ENCODE results near the gene REST. TPM values are rescaled to one million over a fixed set of nuclear protein-coding genes. Genes with fewer than 3 reads are reported as not detected.

The REST gene
- total RNA-seq, 2 experiments from 2014 or later, result 56.8 to 57.6 TPM

DNA sequence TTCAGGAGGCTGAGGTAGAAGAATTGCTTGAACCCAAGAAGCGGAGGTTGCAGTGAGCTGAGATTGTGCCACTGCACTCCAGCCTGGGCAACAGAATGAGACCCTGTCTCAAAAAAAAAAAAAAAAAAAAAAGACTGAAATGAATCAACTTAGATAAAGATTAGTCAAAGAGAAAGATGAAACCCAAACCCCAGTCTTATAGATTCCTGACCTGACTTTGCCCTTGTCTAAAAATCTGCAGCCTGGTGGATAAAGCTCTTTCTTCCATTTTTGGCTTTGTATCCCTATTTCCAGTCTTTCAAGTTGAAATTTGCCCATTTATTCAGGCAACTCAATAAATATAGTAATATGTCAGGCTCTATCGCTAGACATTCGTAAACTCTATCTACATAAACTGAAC, 46.9 kb upstream of the REST start:
- TF ChIP-seq, protein P1, sequence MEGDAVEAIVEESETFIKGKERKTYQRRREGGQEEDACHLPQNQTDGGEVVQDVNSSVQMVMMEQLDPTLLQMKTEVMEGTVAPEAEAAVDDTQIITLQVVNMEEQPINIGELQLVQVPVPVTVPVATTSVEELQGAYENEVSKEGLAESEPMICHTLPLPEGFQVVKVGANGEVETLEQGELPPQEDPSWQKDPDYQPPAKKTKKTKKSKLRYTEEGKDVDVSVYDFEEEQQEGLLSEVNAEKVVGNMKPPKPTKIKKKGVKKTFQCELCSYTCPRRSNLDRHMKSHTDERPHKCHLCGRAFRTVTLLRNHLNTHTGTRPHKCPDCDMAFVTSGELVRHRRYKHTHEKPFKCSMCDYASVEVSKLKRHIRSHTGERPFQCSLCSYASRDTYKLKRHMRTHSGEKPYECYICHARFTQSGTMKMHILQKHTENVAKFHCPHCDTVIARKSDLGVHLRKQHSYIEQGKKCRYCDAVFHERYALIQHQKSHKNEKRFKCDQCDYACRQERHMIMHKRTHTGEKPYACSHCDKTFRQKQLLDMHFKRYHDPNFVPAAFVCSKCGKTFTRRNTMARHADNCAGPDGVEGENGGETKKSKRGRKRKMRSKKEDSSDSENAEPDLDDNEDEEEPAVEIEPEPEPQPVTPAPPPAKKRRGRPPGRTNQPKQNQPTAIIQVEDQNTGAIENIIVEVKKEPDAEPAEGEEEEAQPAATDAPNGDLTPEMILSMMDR (IDR thresholded peaks at IDR 0.05), result no peak
- H3K4me3 ChIP-seq (ENCODE audit: low read length), result no peak overlapping the region
- H3K36me3 ChIP-seq (ENCODE audit: insufficient read depth, low read length), result no peaks in the 10 kb centered on the region
- DNase-seq (no peak), ATAC-seq (ENCODE audit: poor library complexity) (no peak)
- H3K27me3 ChIP-seq (ENCODE audit: control insufficient read depth in 1 of 2, insufficient read depth in 2 of 2, low read length in 2 of 2), result no peaks in the 10 kb centered on the region
- H3K9me3 ChIP-seq (ENCODE audit: control insufficient read depth in 1 of 2, insufficient read depth in 1 of 2, low read length in 2 of 2), result no peaks in the 10 kb centered on the region
- POLR2A ChIA-PET, result no interaction called here
- Mint-ChIP-seq H3K9me3 (no peaks in the 10 kb centered on the region), H3K4me1 (ENCODE audit: low read depth) (no peaks in the 10 kb centered on the region), H3K4me3 (no peak overlapping the region), H3K36me3 (ENCODE audit: low read depth) (no peaks in the 10 kb centered on the region), H3K27me3 (no peaks in the 10 kb centered on the region), H3K27ac (no peak overlapping the region)
- no peaks in the 10 kb centered on the region for H3K4me1 ChIP-seq (ENCODE audit: insufficient read depth, low read length)
- H3K27ac ChIP-seq (ENCODE audit: low read depth in 1 of 2, low read length in 2 of 2), result no peak overlapping the region
- CTCF ChIA-PET, result interaction anchor here (0.7 kb wide), 2 partner anchors 87 to 188 kb away, joined by 3 read pairs; no protein-coding TSS in a partner anchor
- intact Hi-C loops (cut with DNase I, micrococcal nuclease), result no loop called here

DNA sequence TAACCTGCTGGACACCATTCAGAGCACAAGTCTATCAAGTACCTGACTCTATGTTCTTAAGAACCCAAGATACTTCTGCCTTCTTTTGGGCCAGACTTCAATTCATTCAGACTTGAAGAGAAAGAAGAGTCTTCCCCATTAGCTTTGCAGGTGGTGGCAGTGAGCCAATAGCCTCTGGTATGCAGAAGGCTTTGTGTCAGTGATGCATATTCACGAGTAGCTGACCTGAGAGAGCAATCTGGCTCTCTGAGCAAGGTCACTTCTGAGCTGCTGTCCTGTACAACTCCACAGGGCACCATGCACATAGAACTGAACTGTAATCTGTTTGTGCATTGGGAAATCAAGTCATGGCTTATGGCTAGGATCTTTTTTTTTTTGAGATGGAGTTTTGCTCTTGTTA, 46.3 kb upstream of the REST start:
- CTCF ChIA-PET, result interaction anchor here (0.7 kb wide), 1 partner anchor 189 kb away, joined by 3 read pairs; no protein-coding TSS in a partner anchor
- no peak overlapping the region for H3K4me3 Mint-ChIP-seq

DNA sequence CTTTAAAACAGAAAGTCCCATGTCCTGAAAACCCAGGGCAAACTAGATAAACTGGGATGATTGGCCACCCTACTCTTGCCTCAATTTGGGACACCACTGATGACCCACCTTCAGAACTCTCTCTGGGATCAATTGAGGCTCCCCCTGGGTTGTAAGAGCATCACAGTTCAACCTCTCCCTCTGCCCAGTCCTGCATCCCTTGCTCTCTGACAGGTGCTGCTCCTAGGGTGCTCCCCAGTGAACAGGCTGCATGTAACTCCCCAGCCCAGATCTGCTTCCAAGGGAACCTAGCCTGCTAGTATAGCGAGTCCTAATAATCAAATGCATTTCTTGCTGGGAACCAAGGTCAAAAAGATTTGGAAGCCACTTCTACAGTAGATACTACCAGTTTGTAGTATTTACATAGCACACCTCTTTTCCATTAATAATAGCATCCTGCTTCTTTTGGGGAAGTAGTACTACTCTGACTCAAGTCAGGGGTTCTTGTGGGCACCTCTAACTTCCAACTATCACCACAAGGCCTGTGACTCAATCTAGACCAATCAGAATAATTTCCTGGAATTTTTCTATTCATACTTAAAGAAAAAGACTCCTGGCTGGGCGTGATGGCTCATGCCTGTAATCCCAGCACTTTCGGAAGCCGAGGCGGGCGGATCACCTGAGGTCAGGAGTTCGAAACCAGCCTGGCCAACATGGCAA, 44.1 kb upstream of the REST start:
- no peaks in the 10 kb centered on the region for H3K27me3 ChIP-seq (ENCODE audit: control insufficient read depth in 1 of 2, insufficient read depth in 2 of 2, low read length in 2 of 2)
- no peaks in the 10 kb centered on the region for H3K36me3 ChIP-seq (ENCODE audit: insufficient read depth, low read length)
- Mint-ChIP-seq H3K36me3 (ENCODE audit: low read depth) (no peaks in the 10 kb centered on the region), H3K4me1 (ENCODE audit: low read depth) (no peaks in the 10 kb centered on the region), H3K27ac (no peak overlapping the region), H3K27me3 (no peaks in the 10 kb centered on the region), H3K4me3 (no peak overlapping the region), H3K9me3 (no peaks in the 10 kb centered on the region)
- H3K9me3 ChIP-seq (ENCODE audit: control insufficient read depth in 1 of 2, insufficient read depth in 1 of 2, low read length in 2 of 2), result no peaks in the 10 kb centered on the region
- TF ChIP-seq, protein P1 (IDR thresholded peaks at IDR 0.05), result no peak
- POLR2A ChIA-PET, result no interaction called here
- CTCF ChIA-PET, result no interaction called here
- no peak overlapping the region for H3K4me3 ChIP-seq (ENCODE audit: low read length)
- no peak for ATAC-seq (ENCODE audit: poor library complexity)
- no peaks in the 10 kb centered on the region for H3K4me1 ChIP-seq (ENCODE audit: insufficient read depth, low read length)
- peak in 2 of 14 experiments; percentile 15 to 26 for DNase-seq
- H3K27ac ChIP-seq (ENCODE audit: low read depth in 1 of 2, low read length in 2 of 2), result no peak overlapping the region
- intact Hi-C loops (cut with DNase I, micrococcal nuclease), result no loop called here

More for the DNA sequence above, 46.3 kb upstream of the REST start:
- Histone ChIP-seq H3K36me3 (ENCODE audit: insufficient read depth, low read length) (no peaks in the 10 kb centered on the region), H3K4me3 (ENCODE audit: low read length) (no peak overlapping the region), H3K9me3 (ENCODE audit: control insufficient read depth in 1 of 2, insufficient read depth in 1 of 2, low read length in 2 of 2) (no peaks in the 10 kb centered on the region), H3K4me1 (ENCODE audit: insufficient read depth, low read length) (no peaks in the 10 kb centered on the region), H3K27ac (ENCODE audit: low read depth in 1 of 2, low read length in 2 of 2) (no peak overlapping the region), H3K27me3 (ENCODE audit: control insufficient read depth in 1 of 2, insufficient read depth in 2 of 2, low read length in 2 of 2) (no peaks in the 10 kb centered on the region)
- H3K27ac Mint-ChIP-seq, result no peak overlapping the region
- H3K27me3 Mint-ChIP-seq, result no peaks in the 10 kb centered on the region
- TF ChIP-seq, protein P1 (IDR thresholded peaks at IDR 0.05), result no peak
- H3K36me3 Mint-ChIP-seq (ENCODE audit: low read depth), result no peaks in the 10 kb centered on the region
- DNase-seq (no peak), ATAC-seq (ENCODE audit: poor library complexity) (no peak)
- POLR2A ChIA-PET, result no interaction called here
- no peaks in the 10 kb centered on the region for H3K9me3 Mint-ChIP-seq
- no peaks in the 10 kb centered on the region for H3K4me1 Mint-ChIP-seq (ENCODE audit: low read depth)
- intact Hi-C loops (cut with DNase I, micrococcal nuclease), result no loop called here
